Measurements from ENCODE around the gene FBXO47.
"Not testable (repeated sequence)": the region's sequence is repeated elsewhere in the genome, so short reads cannot be mapped to it uniquely, and the experiment has no call there.

The FBXO47 gene

GRCh38 chr17:38978180-38978579 is 11.0 kb upstream of the FBXO47 start:
- TF ChIP-seq, protein P1, sequence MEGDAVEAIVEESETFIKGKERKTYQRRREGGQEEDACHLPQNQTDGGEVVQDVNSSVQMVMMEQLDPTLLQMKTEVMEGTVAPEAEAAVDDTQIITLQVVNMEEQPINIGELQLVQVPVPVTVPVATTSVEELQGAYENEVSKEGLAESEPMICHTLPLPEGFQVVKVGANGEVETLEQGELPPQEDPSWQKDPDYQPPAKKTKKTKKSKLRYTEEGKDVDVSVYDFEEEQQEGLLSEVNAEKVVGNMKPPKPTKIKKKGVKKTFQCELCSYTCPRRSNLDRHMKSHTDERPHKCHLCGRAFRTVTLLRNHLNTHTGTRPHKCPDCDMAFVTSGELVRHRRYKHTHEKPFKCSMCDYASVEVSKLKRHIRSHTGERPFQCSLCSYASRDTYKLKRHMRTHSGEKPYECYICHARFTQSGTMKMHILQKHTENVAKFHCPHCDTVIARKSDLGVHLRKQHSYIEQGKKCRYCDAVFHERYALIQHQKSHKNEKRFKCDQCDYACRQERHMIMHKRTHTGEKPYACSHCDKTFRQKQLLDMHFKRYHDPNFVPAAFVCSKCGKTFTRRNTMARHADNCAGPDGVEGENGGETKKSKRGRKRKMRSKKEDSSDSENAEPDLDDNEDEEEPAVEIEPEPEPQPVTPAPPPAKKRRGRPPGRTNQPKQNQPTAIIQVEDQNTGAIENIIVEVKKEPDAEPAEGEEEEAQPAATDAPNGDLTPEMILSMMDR (IDR thresholded peaks at IDR 0.05; ENCODE audit: low read depth, low read length): no peak
- no peak for DNase-seq (ENCODE audit: extremely low read depth, low read depth)

- DNase-seq (ENCODE audit: extremely low read depth, low read depth): not testable (repeated sequence)
Observed at GRCh38 chr17:38976187-38976551, 9.0 kb upstream of the FBXO47 start.

DNA sequence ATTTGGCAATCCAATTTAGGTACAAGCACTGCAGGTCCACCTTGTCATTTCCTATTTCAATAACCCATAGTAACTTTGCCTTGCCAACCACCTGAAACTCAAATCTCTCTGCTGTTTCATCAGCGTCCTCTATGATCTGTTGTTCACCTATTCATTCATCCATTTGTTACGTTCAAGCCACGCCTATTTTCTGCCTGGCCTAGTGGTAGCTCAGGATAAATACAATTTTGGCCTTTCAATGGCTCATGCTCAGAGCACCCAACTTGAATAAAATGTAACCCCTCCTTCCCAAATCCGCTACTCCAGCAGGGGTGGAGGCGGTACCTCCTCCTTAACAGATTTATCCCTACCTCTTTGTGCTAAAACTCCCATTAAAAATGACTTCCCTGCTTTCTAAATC is 3.6 kb upstream of the FBXO47 start:
- TF ChIP-seq, protein P1 (IDR thresholded peaks at IDR 0.05; ENCODE audit: low read depth, low read length): no peak
- no peak for DNase-seq (ENCODE audit: extremely low read depth, low read depth)

DNA sequence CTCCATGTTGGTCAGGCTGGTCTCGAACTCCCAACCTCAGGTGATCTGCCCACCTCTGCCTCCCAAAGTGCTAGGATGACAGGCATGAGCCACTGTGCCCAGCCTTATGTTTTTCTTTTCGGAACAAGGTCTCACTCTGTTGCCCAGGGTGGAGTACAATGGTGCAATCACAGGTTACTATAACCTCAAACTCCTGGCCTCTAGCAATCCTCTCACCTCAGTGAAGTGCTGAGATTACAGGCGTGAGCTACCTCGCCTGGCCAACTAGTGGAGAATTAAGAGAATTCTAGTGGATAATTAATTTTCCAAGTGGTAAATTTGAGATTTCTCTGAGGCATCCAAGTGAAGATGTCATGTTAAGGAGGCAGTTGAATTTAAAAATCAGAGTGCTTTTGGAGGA is 2.9 kb upstream of the FBXO47 start:
- no peak for DNase-seq (ENCODE audit: extremely low read depth, low read depth)
- TF ChIP-seq, protein P1 (IDR thresholded peaks at IDR 0.05; ENCODE audit: low read depth, low read length): no peak

DNA sequence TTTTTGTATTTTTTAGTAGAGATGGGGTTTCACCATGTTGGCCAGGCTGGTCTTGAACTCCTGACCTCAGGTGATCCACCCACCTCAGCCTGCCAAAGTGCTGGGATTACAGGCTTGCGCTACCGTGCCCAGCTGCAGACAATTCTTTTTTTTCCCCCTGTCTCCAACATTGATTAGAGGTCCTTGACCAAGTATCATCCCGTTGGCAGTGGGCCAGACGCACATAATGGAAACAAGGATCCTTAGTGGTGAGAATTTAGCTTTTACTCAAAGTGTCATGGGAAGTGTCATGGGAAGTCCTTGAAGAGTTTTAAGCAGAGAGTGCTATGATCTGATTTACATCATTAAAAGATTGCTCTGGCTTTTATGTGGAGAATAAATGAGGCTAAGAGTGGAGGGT is 2.1 kb upstream of the FBXO47 start:
- no peak for DNase-seq (ENCODE audit: extremely low read depth, low read depth)
- TF ChIP-seq, protein P1 (IDR thresholded peaks at IDR 0.05; ENCODE audit: low read depth, low read length): no peak

DNA sequence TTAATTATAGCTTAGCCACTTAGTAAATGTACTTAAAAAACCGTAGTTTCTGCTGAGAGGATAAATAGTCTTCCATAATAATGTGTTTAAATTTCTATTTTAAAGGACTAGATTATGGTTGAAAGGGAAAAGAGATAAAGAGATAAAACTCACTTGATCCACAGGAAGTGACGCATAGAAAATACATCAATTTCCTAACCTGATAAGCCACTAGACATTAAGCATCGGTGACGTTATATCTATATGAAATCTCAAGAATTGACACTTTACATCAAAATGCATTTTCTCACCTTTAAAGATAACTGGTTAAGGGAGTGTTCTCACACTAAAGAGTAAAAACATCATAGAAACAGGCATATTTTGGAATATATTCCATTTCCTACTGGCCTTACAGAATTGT is 5.8 kb downstream of the FBXO47 start:
- no peak for DNase-seq (ENCODE audit: extremely low read depth, low read depth)
- TF ChIP-seq, protein P1 (IDR thresholded peaks at IDR 0.05; ENCODE audit: low read depth, low read length): no peak

- TF ChIP-seq, protein P1 (IDR thresholded peaks at IDR 0.05; ENCODE audit: low read depth, low read length): no peak
- no peak for DNase-seq (ENCODE audit: extremely low read depth, low read depth)
Observed at GRCh38 chr17:38960402-38960801, 6.8 kb downstream of the FBXO47 start.

DNA sequence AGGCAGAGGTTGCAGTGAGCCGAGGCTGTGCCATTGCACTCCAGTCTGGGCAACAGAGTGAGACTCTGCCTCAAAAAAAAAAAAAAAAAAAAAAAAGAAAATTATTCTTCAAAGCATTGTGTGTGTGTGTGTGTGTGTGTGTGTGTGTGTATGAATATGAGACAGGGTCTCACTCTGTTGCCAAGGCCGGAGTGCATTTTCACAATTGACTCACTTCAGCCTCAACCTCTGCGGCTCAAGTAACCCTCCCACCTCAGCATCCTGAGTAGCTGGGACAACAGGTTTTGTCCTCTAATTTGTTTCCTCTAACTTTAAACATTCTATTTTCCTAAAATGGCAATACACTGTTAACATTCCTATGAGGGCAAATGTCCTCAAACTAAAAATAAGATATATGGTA is 7.7 kb downstream of the FBXO47 start:
- DNase-seq (ENCODE audit: extremely low read depth, low read depth): no peak
- TF ChIP-seq, protein P1 (IDR thresholded peaks at IDR 0.05; ENCODE audit: low read depth, low read length): no peak

Measured in AG09319 (cell line).